Colonic mucosa (tissue), 4 donors: ENCODE results near the gene TRPV2. TPM values are rescaled to one million over a fixed set of nuclear protein-coding genes. Genes with fewer than 3 reads are reported as not detected.

Source experiments
- DNase-seq: peaks from one replicate; pipeline ENCODE4 v3.0.0-alpha.2; 2020
- H3K27ac ChIP-seq: fragments of 200-600 bp; one replicate; pipeline ENCODE4 v1.8.0; 2021
- H3K27me3 ChIP-seq: fragments of 200-600 bp; one replicate; pipeline ENCODE4 v1.8.0; 2021
- H3K36me3 ChIP-seq: fragments of 200-600 bp; one replicate; pipeline ENCODE4 v1.8.0; 2021
- H3K4me1 ChIP-seq: fragments of 200-600 bp; one replicate; pipeline ENCODE4 v1.8.0; 2021; ENCODE audit warnings: mild to moderate bottlenecking
- H3K4me3 ChIP-seq: fragments of 200-600 bp; one replicate; pipeline ENCODE4 v1.8.0; 2021
- H3K9ac ChIP-seq, 2 donors: one replicate each; pipeline ENCODE4 v1.7.0; 2013; ENCODE audit warnings: control low read depth in 2 of 2, low read depth in 2 of 2, low read length in 2 of 2
- H3K9me3 ChIP-seq: fragments of 200-600 bp; one replicate; pipeline ENCODE4 v1.8.0; 2021
- CTCF ChIP-seq: fragments of 200-600 bp; IDR thresholded peaks from one replicate; pipeline ENCODE4 v1.8.0; 2022; ENCODE audit warnings: antibody characterized with exemption, mild to moderate bottlenecking
- intact Hi-C: fragments of 100-400 bp; cut with DNase I; formaldehyde crosslinking; loops from one replicate; pipeline ENCODE4 v1.14.1; 2022
- total RNA-seq, 2 donors: library from RNA; stranded (reverse); fragmentation: NEBNext Ultra II Directional in 1 of 2; extraction: Animal tissue kit (Norgen Biotek cat#: 25700) in 1 of 2; gene quantifications; one replicate each; pipeline ENCODE4 v1.2.1, GENCODE V29; 2021
- donor health status: healthy.
- donor health status: DM: no; HTN: no; CAD: no.
- donor health status: DM: no; HTN: no; CAD: no.

TRPV2 gene
- total RNA-seq, 2 donors from 2014 or later, result 5.4 to 7.4 TPM

DNA sequence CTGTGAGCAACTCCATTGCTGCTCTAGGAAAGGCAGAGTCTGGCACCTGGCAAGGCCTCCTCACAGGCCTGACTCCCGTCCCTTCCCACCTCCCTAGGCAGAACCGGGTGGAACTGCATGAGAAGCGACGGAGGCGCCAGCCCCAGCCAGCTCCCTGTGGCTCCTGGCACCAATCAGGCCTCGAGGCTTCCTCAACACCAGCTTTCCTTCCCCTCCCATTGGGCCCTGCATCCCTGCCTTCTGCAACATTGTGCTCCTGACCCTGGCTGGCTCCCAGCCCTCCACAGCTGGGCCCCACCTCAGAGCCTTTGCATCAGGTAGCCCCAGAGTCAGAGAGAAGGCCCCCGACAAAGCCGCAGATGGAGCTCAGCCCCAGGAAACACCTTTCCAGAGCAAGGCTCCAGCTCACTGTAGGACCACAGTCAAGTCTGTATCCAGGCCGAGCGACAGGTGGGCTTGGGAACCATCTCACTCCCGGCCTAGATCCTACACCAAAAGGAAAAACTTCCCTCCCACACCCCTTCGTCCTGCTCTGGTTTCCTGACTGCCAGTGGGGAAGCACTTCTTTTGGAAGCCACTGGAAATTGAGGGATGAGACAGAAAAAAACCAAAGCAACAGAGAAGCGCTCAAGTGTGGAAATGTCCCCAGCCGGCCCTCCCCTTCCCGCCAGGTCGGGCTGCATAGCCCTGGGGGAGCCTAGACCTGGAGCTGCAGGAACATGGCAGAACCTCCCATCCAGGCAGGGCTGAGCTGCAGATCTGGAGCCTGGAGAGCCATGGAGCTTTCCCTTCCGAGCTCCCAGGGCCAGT lies 45.6 kb downstream of the TRPV2 start:
- Histone ChIP-seq H3K9ac (no peak overlapping the region), H3K27me3 (no peaks in the 10 kb centered on the region), H3K36me3 (no peaks in the 10 kb centered on the region), H3K4me1 (peaks cover 16% of the 10 kb centered on the region), H3K4me3 (no peak overlapping the region), H3K27ac (no peak overlapping the region), H3K9me3 (no peaks in the 10 kb centered on the region)
- TF ChIP-seq CTCF, result no peak
- DNase-seq, result no peak
- intact Hi-C loops, result no loop called here

GRCh38 chr17:16461606-16461866 lies 46.2 kb downstream of the TRPV2 start:
- H3K9ac ChIP-seq, result no peak overlapping the region
- no peak overlapping the region for H3K27ac ChIP-seq
- H3K27me3 ChIP-seq, result no peaks in the 10 kb centered on the region
- H3K9me3 ChIP-seq, result no peaks in the 10 kb centered on the region
- no peak for TF ChIP-seq CTCF
- intact Hi-C loops, result no loop called here
- H3K36me3 ChIP-seq, result no peaks in the 10 kb centered on the region
- no peak overlapping the region for H3K4me3 ChIP-seq
- H3K4me1 ChIP-seq, result peaks cover 16% of the 10 kb centered on the region
- no peak for DNase-seq

DNA sequence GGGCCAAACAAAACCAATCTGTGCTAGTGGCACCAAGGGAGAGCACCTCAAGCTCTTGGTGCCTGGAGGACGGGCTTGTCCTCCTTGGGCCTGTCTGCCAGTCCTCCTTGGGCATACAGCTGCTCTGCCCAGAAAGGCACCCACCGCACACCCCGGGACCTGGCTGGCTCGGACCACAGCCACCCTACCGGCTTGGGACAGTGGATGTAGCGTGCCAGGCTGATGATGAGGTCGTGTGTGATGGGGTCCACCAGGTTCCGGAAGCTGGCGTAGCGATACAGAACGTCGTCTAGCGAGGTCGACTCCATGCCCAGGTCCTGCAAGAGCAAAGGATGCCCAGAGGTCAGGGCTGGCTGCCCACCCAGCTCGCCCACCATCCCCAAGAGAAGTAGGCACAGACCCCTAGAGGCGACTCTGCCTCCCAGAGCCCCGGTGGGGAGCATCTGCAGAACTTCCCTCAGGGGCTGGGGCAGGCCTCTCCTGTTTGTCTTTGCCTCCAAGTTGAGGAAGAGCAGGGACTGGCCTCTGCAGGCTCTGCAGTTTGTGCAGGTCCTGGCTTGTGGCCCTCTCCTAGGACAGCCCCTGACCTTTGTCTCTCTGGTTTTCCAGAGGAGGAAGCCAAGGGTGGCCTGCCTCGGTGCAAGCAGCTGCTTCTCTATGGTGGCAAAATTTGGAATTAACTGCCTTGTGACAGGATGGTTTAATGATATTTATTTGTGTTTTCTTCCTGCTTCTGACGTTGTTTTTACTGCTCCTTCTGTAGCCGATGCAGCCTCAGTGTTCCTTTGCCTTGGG lies 46.9 kb downstream of the TRPV2 start:
- Histone ChIP-seq H3K36me3 (no peaks in the 10 kb centered on the region), H3K27ac (no peak overlapping the region)
- intact Hi-C loops, result no loop called here

DNA sequence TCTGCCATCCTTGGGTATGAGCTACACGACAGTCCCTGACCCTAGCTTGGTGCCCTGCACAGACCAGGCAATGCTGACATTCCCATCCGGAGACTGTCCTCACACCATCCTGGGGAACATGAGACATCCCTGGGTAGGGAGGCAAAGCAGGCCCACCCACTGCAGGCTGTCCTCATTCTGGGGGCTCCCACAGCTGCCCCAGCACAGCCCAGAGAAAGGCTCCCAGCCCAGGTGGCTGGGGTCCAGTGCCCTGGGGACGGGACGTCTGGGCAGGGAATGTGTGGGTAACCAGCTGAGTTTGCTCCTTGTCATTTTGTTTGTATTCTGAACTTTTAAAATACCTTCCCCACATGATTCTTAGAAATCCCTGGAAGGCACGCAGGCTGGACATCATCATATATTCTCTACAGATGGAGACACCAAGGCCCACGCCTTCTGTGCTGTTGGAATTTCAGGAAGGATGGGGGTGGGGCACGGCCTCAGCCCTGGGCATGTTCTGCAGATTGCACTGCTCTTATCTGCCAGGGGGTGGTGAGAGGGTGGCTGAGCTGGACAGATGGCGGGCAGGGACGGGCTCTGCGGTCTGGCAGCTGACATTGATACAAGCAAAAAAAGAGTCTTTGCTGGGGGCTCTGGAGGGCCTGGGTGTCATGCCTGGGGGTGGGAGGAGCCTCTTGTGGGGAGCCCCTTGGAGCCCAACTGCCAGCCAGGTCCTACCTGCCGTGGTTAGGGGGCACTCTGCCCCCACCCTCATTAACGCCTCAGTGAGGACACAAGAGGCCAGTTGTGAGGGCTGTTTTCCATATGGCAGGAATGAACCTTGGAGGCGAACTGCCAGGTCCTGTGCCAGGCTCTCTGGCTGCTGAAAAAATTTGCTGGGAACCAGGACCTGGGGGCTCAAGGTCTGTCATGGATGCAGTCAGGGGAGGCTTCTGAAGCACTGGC lies 48.3 kb downstream of the TRPV2 start:
- TF ChIP-seq CTCF, result peak; percentile 25
- no peaks in the 10 kb centered on the region for H3K36me3 ChIP-seq
- H3K9ac ChIP-seq, result peak overlapping the region in 1 of 2 donors; percentile 90
- DNase-seq, result peak; percentile 93
- no peak overlapping the region for H3K4me3 ChIP-seq
- H3K27me3 ChIP-seq, result no peaks in the 10 kb centered on the region
- intact Hi-C loops, result no loop called here
- H3K9me3 ChIP-seq, result no peaks in the 10 kb centered on the region
- H3K27ac ChIP-seq, result peak overlapping the region; percentile 87
- peaks cover 23% of the 10 kb centered on the region for H3K4me1 ChIP-seq

More for the DNA sequence above, 46.9 kb downstream of the TRPV2 start:
- H3K4me1 ChIP-seq, result peaks cover 16% of the 10 kb centered on the region
- no peak for TF ChIP-seq CTCF
- no peak overlapping the region for H3K4me3 ChIP-seq
- DNase-seq, result no peak
- H3K9ac ChIP-seq, result peak overlapping the region in 1 of 2 donors; percentile 7
- H3K27me3 ChIP-seq, result no peaks in the 10 kb centered on the region
- no peaks in the 10 kb centered on the region for H3K9me3 ChIP-seq
